Keratinocyte (primary cell): ENCODE data around the gene SINHCAF.

Experiments used
- CTCF ChIP-seq, 3 experiments: IDR thresholded peaks in 1 of 3; conservative IDR thresholded peaks in 1 of 3; optimal IDR thresholded peaks in 1 of 3; 2 replicates in 2 of 3; 3 replicates in 1 of 3; pipeline versions ENCODE3 to v1.5.1; 2011; ENCODE audit warnings: low read length in 3 of 3, mild to moderate bottlenecking in 3 of 3, moderate library complexity in 2 of 3, control low read depth in 1 of 3, inconsistent platforms in 1 of 3; ENCODE audit not compliant: insufficient read depth in 2 of 3; ENCODE audit errors: extremely low read depth in 1 of 3
- EZH2 ChIP-seq: IDR thresholded peaks from one replicate; pipeline ENCODE4 v1.6.1; 2012; ENCODE audit warnings: inconsistent platforms, mild to moderate bottlenecking, low read length, moderate library complexity

- TF ChIP-seq EZH2 (no peak), CTCF (optimal IDR thresholded peaks at IDR 0.05 in 1 of 3, IDR thresholded peaks at IDR 0.05 in 1 of 3, conservative IDR thresholded peaks at IDR 0.05 in 1 of 3; ENCODE audit: extremely low read depth in 1 of 3, insufficient read depth in 2 of 3, low read length in 3 of 3) (no peak)
Observed at GRCh38 chr12:31369712-31370521, 44.0 kb upstream of the SINHCAF start.
